ENCODE data around the gene CFAP65. TPM values are rescaled to one million over a fixed set of nuclear protein-coding genes. Genes with fewer than 3 reads are reported as not detected.

The CFAP65 gene
- total RNA-seq, 6 experiments from 2014 or later = not detected

DNA sequence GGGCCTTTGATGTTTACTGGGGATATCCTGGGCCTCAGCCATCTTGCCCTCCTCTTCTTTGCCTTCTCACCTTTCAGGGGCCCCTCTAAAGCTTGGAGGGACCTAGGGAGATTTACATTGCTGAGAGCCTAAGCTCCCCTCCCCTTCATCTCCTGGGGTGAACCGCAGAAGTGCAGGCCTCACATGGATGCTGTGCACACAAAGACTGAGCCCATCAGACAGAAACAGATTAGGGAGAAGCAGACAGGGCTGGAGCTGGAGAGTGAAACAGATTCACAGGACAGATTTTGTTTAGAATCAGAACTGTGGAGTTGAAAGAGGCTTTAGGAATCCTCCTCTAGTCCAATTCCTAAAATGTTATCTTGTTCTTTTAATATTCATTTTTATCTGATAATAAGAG, 85.3 kb downstream of the CFAP65 start:
- H3K4me3 Mint-ChIP-seq = no peak overlapping the region
- no peak for DNase-seq
- H3K36me3 Mint-ChIP-seq (ENCODE audit: low read depth) = 0 out of 2 replicates have a peak, but pooled peaks cover under 1% of the 10 kb centered on the region
- peaks cover 3% of the 10 kb centered on the region; the same call in 1 of the 2 replicates for H3K4me1 Mint-ChIP-seq (ENCODE audit: low read depth)
- no peak overlapping the region for H3K27ac Mint-ChIP-seq
- H3K27me3 Mint-ChIP-seq (ENCODE audit: insufficient read depth) = peaks cover 56% of the 10 kb centered on the region
- no peaks in the 10 kb centered on the region for H3K9me3 Mint-ChIP-seq
- TF ChIP-seq, protein P1, sequence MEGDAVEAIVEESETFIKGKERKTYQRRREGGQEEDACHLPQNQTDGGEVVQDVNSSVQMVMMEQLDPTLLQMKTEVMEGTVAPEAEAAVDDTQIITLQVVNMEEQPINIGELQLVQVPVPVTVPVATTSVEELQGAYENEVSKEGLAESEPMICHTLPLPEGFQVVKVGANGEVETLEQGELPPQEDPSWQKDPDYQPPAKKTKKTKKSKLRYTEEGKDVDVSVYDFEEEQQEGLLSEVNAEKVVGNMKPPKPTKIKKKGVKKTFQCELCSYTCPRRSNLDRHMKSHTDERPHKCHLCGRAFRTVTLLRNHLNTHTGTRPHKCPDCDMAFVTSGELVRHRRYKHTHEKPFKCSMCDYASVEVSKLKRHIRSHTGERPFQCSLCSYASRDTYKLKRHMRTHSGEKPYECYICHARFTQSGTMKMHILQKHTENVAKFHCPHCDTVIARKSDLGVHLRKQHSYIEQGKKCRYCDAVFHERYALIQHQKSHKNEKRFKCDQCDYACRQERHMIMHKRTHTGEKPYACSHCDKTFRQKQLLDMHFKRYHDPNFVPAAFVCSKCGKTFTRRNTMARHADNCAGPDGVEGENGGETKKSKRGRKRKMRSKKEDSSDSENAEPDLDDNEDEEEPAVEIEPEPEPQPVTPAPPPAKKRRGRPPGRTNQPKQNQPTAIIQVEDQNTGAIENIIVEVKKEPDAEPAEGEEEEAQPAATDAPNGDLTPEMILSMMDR (IDR thresholded peaks at IDR 0.05) = no peak

DNA sequence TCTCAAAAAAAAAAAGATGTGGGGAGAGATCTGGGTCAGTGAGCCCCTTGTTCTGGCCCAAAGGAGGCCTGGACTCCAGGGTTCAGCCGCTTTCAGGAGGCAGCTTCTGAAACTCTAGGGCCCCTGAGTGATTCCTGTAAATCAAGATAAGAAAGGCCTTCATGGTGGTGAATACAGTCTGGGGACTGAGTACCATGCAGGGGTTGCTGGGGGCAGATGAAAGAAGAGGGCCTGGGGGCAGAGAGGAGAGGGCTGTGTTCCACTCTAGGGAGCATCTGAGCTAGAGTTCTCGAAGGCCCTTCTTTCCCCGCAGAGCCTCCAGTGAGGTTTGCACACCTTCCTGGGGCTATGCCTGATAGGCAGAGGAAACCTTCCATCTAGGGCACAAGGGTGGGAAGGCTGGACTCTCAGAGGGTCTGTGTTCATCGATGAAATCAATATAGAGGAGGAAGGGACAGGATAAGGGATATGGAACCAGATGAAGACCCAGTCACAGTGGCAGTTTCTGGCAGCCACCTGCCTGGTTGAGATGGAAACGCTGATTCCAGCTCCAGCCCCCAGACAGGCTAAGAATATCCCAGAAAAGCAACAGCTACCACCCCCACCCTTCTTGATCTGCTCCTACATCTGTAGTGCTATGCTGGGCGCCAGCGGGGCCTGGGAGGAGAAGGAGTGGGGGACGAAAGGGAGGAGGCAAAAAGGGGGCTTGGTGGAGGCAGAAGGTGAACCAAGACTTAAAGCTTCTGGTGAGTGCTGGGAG, 86.6 kb downstream of the CFAP65 start:
- Mint-ChIP-seq H3K9me3 (no peaks in the 10 kb centered on the region), H3K27ac (no peak overlapping the region), H3K36me3 (ENCODE audit: low read depth) (no peaks in the 10 kb centered on the region), H3K27me3 (ENCODE audit: insufficient read depth) (peaks cover 62% of the 10 kb centered on the region), H3K4me3 (no peak overlapping the region), H3K4me1 (ENCODE audit: low read depth) (no peaks in the 10 kb centered on the region)
- TF ChIP-seq, protein P1 (IDR thresholded peaks at IDR 0.05) = no peak
- DNase-seq = no peak

DNA sequence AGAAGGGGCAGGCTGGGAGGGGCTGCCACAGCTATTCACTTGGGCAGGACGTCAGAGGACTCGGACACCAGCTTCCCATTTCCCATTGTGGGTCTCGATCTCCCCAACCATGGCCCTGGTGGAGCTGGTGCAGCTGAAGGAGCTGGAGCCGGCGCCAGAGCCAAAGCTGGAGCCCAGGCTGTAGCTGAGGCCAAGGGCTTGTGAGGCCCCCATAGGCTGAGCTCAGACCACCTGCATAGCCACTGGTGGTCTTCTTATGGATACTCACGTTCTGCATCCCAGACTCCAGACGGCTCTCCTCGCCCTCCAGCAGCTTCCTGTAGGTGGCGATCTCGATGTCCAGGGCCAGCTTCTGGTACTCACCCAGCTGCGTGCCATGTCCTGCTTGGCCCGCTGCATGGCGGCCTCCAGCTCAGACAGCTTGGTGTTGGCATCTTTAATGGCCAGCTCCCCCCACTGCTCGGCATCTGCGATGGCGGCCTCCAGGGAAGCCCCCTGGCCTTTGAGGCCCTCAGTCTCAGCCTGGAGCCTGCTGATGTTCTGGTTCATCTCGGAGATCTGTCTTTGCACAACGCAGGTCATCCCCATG, 87.9 kb downstream of the CFAP65 start:
- DNase-seq = no peak
- no peaks in the 10 kb centered on the region for H3K9me3 Mint-ChIP-seq
- H3K4me1 Mint-ChIP-seq (ENCODE audit: low read depth) = no peaks in the 10 kb centered on the region
- no peak overlapping the region for H3K4me3 Mint-ChIP-seq
- H3K27me3 Mint-ChIP-seq (ENCODE audit: insufficient read depth) = peaks cover 65% of the 10 kb centered on the region
- no peak overlapping the region for H3K27ac Mint-ChIP-seq
- H3K36me3 Mint-ChIP-seq (ENCODE audit: low read depth) = no peaks in the 10 kb centered on the region
- TF ChIP-seq, protein P1 (IDR thresholded peaks at IDR 0.05) = peak; percentile 36; the same call in 1 of the 2 replicates

Small RNA genes lying within 50 kb of the gene (microRNA-seq; reads per million reads assigned to microRNA genes)
- gene MIR3131 = 2.3 reads per million
- 3.9 reads per million for gene MIR375

Other genes with a start within 250 kb of the CFAP65 start
- gene PRKAG3, start 209.7 kb downstream of the CFAP65 start, total RNA-seq (2021; fragmentation: NEBNext Ultra II Directional; extraction: Animal tissue kit (Norgen Biotek cat#: 25700)) = not detected
- gene WNT6, start 181.7 kb downstream of the CFAP65 start, total RNA-seq (2021; fragmentation: NEBNext Ultra II Directional; extraction: Animal tissue kit (Norgen Biotek cat#: 25700)) = not detected
- gene WNT10A, start 160.7 kb downstream of the CFAP65 start, total RNA-seq (2021; fragmentation: NEBNext Ultra II Directional; extraction: Animal tissue kit (Norgen Biotek cat#: 25700)) = not detected
- under 1 TPM in 4 of 6 experiments, not detected in 2; 0.07 to 0.15 (median 0.08) TPM for gene CDK5R2, start 81.8 kb downstream of the CFAP65 start, total RNA-seq (2021; fragmentation: NEBNext Ultra II Directional; extraction: Animal tissue kit (Norgen Biotek cat#: 25700))
- gene FEV, start 56.3 kb downstream of the CFAP65 start, total RNA-seq (2021; fragmentation: NEBNext Ultra II Directional; extraction: Animal tissue kit (Norgen Biotek cat#: 25700)) = not detected
- not detected for gene CRYBA2, start 48.1 kb downstream of the CFAP65 start, total RNA-seq (2021; fragmentation: NEBNext Ultra II Directional; extraction: Animal tissue kit (Norgen Biotek cat#: 25700))
- not detected for gene IHH, start 19.4 kb upstream of the CFAP65 start, total RNA-seq (2021; fragmentation: NEBNext Ultra II Directional; extraction: Animal tissue kit (Norgen Biotek cat#: 25700))
- 10 to 100 TPM; 12.0 to 16.6 (median 14.1) TPM for gene NHEJ1, start 119.3 kb upstream of the CFAP65 start, total RNA-seq (2021; fragmentation: NEBNext Ultra II Directional; extraction: Animal tissue kit (Norgen Biotek cat#: 25700))
- gene SLC23A3, start 128.5 kb upstream of the CFAP65 start, total RNA-seq (2021; fragmentation: NEBNext Ultra II Directional; extraction: Animal tissue kit (Norgen Biotek cat#: 25700)) = 1 to 10 TPM in 2 of 6 experiments, under 1 TPM in 4; 0.36 to 1.5 (median 0.88) TPM
- gene CNPPD1, start 135.4 kb upstream of the CFAP65 start, total RNA-seq (2021; fragmentation: NEBNext Ultra II Directional; extraction: Animal tissue kit (Norgen Biotek cat#: 25700)) = 10 to 100 TPM; 37.9 to 46.2 (median 42.2) TPM
- gene RETREG2, start 136.8 kb upstream of the CFAP65 start, total RNA-seq (2021; fragmentation: NEBNext Ultra II Directional; extraction: Animal tissue kit (Norgen Biotek cat#: 25700)) = 100 to 1,000 TPM in 1 of 6 experiments, 10 to 100 TPM in 5; 77.3 to 102 (median 85.5) TPM
- gene ZFAND2B, start 165.3 kb upstream of the CFAP65 start, total RNA-seq (2021; fragmentation: NEBNext Ultra II Directional; extraction: Animal tissue kit (Norgen Biotek cat#: 25700)) = 10 to 100 TPM; 28.8 to 39.6 (median 33.1) TPM
- 10 to 100 TPM; 12.5 to 16.5 (median 13.9) TPM for gene ABCB6, start 177.4 kb upstream of the CFAP65 start, total RNA-seq (2021; fragmentation: NEBNext Ultra II Directional; extraction: Animal tissue kit (Norgen Biotek cat#: 25700))
- gene ATG9A, start 188.1 kb upstream of the CFAP65 start, total RNA-seq (2021; fragmentation: NEBNext Ultra II Directional; extraction: Animal tissue kit (Norgen Biotek cat#: 25700)) = 10 to 100 TPM; 50.5 to 58.8 (median 52.5) TPM
- 10 to 100 TPM; 11.7 to 18.9 (median 15.4) TPM for gene ANKZF1, start 188.3 kb upstream of the CFAP65 start, total RNA-seq (2021; fragmentation: NEBNext Ultra II Directional; extraction: Animal tissue kit (Norgen Biotek cat#: 25700))
- gene GLB1L, start 203.9 kb upstream of the CFAP65 start, total RNA-seq (2021; fragmentation: NEBNext Ultra II Directional; extraction: Animal tissue kit (Norgen Biotek cat#: 25700)) = 1 to 10 TPM; 4.4 to 7.6 (median 5.5) TPM
- 10 to 100 TPM; 25.1 to 30.7 (median 28.2) TPM for gene STK16, start 204.0 kb upstream of the CFAP65 start, total RNA-seq (2021; fragmentation: NEBNext Ultra II Directional; extraction: Animal tissue kit (Norgen Biotek cat#: 25700))
- not detected for gene TUBA4B, start 211.7 kb upstream of the CFAP65 start, total RNA-seq (2021; fragmentation: NEBNext Ultra II Directional; extraction: Animal tissue kit (Norgen Biotek cat#: 25700))
- 10 to 100 TPM; 40.4 to 66.3 (median 48.2) TPM for gene TUBA4A, start 212.4 kb upstream of the CFAP65 start, total RNA-seq (2021; fragmentation: NEBNext Ultra II Directional; extraction: Animal tissue kit (Norgen Biotek cat#: 25700))
- gene DNAJB2, start 237.8 kb upstream of the CFAP65 start, total RNA-seq (2021; fragmentation: NEBNext Ultra II Directional; extraction: Animal tissue kit (Norgen Biotek cat#: 25700)) = 10 to 100 TPM; 39.7 to 45.4 (median 41.5) TPM